ENCODE measurements around the gene OR7C1. TPM values are rescaled to one million over a fixed set of nuclear protein-coding genes. Genes with fewer than 3 reads are reported as not detected.
A peak's percentile ranks its signal among the peaks of the same experiment; 100 is the strongest.

Gene OR7C1
- total and polyA plus RNA-seq, 8 donors, result 0.08 to 0.18 (median 0.14) TPM; not detected in 1

- Histone ChIP-seq H3K36me3 (no peaks in the 10 kb centered on the region), H3K4me3 (no peak overlapping the region), H3K27ac (no peak overlapping the region), H3K9me3 (no peaks in the 10 kb centered on the region), H3K4me1 (no peaks in the 10 kb centered on the region), H3K27me3 (peaks cover 0 to 27% of the 10 kb centered on the region in 2 donors)
- intact Hi-C loops (cut with DNase I), result no loop called here
- no peak for DNase-seq
- no peak for TF ChIP-seq CTCF (IDR thresholded peaks at IDR 0.05)
- no peak for ATAC-seq
Observed at GRCh38 chr19:14821937-14822336, 13.0 kb downstream of the OR7C1 start.

GRCh38 chr19:14818588-14818987, 16.4 kb downstream of the OR7C1 start:
- H3K4me3 ChIP-seq, result no peak overlapping the region
- H3K36me3 ChIP-seq, result no peaks in the 10 kb centered on the region
- H3K27me3 ChIP-seq, result peaks cover 0 to 7% of the 10 kb centered on the region in 2 donors
- H3K9me3 ChIP-seq, result no peaks in the 10 kb centered on the region
- DNase-seq (no peak), ATAC-seq (no peak)
- no peaks in the 10 kb centered on the region for H3K4me1 ChIP-seq
- TF ChIP-seq CTCF (IDR thresholded peaks at IDR 0.05), result no peak
- intact Hi-C loops (cut with DNase I), result no loop called here
- no peak overlapping the region for H3K27ac ChIP-seq

- ATAC-seq, result no peak
Observed at GRCh38 chr19:14817052-14817451, 17.9 kb downstream of the OR7C1 start.

GRCh38 chr19:14814982-14815652, 19.9 kb downstream of the OR7C1 start:
- Histone ChIP-seq H3K4me3 (no peak overlapping the region), H3K27ac (no peak overlapping the region), H3K4me1 (no peaks in the 10 kb centered on the region), H3K9me3 (no peaks in the 10 kb centered on the region), H3K27me3 (no peaks in the 10 kb centered on the region), H3K36me3 (no peaks in the 10 kb centered on the region)
- intact Hi-C loops (cut with DNase I), result no loop called here
- DNase-seq (peak in 1 of 4 donors; percentile 10), ATAC-seq (no peak)
- TF ChIP-seq CTCF (IDR thresholded peaks at IDR 0.05), result no peak

More at GRCh38 chr19:14817052-14817451, 17.9 kb downstream of the OR7C1 start:
- H3K27me3 ChIP-seq, result no peaks in the 10 kb centered on the region
- no peak overlapping the region for H3K4me3 ChIP-seq
- intact Hi-C loops (cut with DNase I), result no loop called here
- no peaks in the 10 kb centered on the region for H3K9me3 ChIP-seq
- DNase-seq, result no peak
- H3K4me1 ChIP-seq, result no peaks in the 10 kb centered on the region
- H3K27ac ChIP-seq, result no peak overlapping the region
- TF ChIP-seq CTCF (IDR thresholded peaks at IDR 0.05), result no peak
- no peaks in the 10 kb centered on the region for H3K36me3 ChIP-seq

GRCh38 chr19:14809272-14810057, 25.5 kb downstream of the OR7C1 start:
- no peak for TF ChIP-seq CTCF (IDR thresholded peaks at IDR 0.05)
- Histone ChIP-seq H3K9me3 (no peaks in the 10 kb centered on the region), H3K4me3 (no peak overlapping the region), H3K27ac (no peak overlapping the region), H3K4me1 (no peaks in the 10 kb centered on the region), H3K36me3 (no peaks in the 10 kb centered on the region), H3K27me3 (no peaks in the 10 kb centered on the region)
- ATAC-seq (peak; percentile 84), DNase-seq (no peak)
- intact Hi-C loops (cut with DNase I), result no loop called here
